NCI-H2196 (cell line): Measurements from ENCODE around the gene FES.
"Not testable (repeated sequence)": the region's sequence is repeated elsewhere in the genome, so short reads cannot be mapped to it uniquely, and the experiment has no call there.

Experiments used
- DNase-seq: peaks from one replicate; lab custom pipeline; 2025; ENCODE audit not compliant: unreplicated experiment; lab: John Stamatoyannopoulos, UW

Gene FES

GRCh38 chr15:90890839-90891238 is 6.5 kb downstream of the FES start:
- no peak for DNase-seq

GRCh38 chr15:90891346-90891949 is 7.1 kb downstream of the FES start:
- no peak for DNase-seq

- DNase-seq: no peak
Measured at GRCh38 chr15:90892023-90892422, 7.7 kb downstream of the FES start.

GRCh38 chr15:90892498-90893174 is 8.3 kb downstream of the FES start:
- DNase-seq: no peak

- DNase-seq: no peak
Measured at GRCh38 chr15:90893175-90894090, 9.1 kb downstream of the FES start.

- peak; percentile 31 for DNase-seq
Measured at GRCh38 chr15:90895571-90896117, 11.3 kb downstream of the FES start.

- not testable (repeated sequence) for DNase-seq
Measured at GRCh38 chr15:90897131-90897655, 12.9 kb downstream of the FES start.

- DNase-seq: no peak
Measured at GRCh38 chr15:90901175-90902039, 17.1 kb downstream of the FES start.

- peak; percentile 58 for DNase-seq
Measured at GRCh38 chr15:90902040-90902839, 17.9 kb downstream of the FES start.

- DNase-seq: peak; percentile 51
Measured at GRCh38 chr15:90902840-90903732, 18.8 kb downstream of the FES start, which contains the start of gene MAN2A2. Gene MAN2A2 (plus strand): TSS chr15:90903302. CDS start chr15:90904208, 906 bp downstream.

- DNase-seq: no peak
Measured at GRCh38 chr15:90903733-90904536, 19.6 kb downstream of the FES start.

- no peak for DNase-seq
Measured at GRCh38 chr15:90904746-90905145, 20.4 kb downstream of the FES start.

GRCh38 chr15:90905306-90906180 is 21.2 kb downstream of the FES start:
- DNase-seq: no peak

GRCh38 chr15:90906181-90906849 is 22.0 kb downstream of the FES start:
- no peak for DNase-seq

- no peak for DNase-seq
Measured at GRCh38 chr15:90907051-90907660, 22.9 kb downstream of the FES start.
